Esophagus (tissue), 2 donors: ENCODE results near the gene ULK4. TPM values are rescaled to one million over a fixed set of nuclear protein-coding genes. Genes with fewer than 3 reads are reported as not detected.

Experiments
- H3K27ac ChIP-seq, 2 donors: one replicate each; pipeline ENCODE4 v1.5.1; 2013; ENCODE audit warnings: low read depth in 2 of 2, mild to moderate bottlenecking in 2 of 2, inconsistent platforms in 1 of 2, low read length in 1 of 2, moderate library complexity in 1 of 2
- H3K27me3 ChIP-seq, 2 donors: one replicate each; pipeline ENCODE4 v1.6.1; 2013; ENCODE audit warnings: low read length in 2 of 2, control low read depth in 1 of 2, mild to moderate bottlenecking in 1 of 2; ENCODE audit not compliant: insufficient read depth in 2 of 2, control insufficient read depth in 1 of 2
- H3K36me3 ChIP-seq, 2 donors: one replicate each; pipeline ENCODE4 v1.6.1; 2013; ENCODE audit warnings: low read length in 1 of 2; ENCODE audit not compliant: control insufficient read depth in 2 of 2, insufficient read depth in 2 of 2
- H3K4me1 ChIP-seq, 2 donors: one replicate each; pipeline ENCODE4 v1.6.1; 2013; ENCODE audit warnings: low read length in 1 of 2; ENCODE audit not compliant: control insufficient read depth in 2 of 2, insufficient read depth in 2 of 2
- H3K4me3 ChIP-seq, 2 donors: one replicate each; pipeline ENCODE4 v1.5.1; 2013; ENCODE audit warnings: low read length in 2 of 2, mild to moderate bottlenecking in 2 of 2, low read depth in 1 of 2, moderate library complexity in 1 of 2
- H3K9me3 ChIP-seq, 2 donors: one replicate each; pipeline ENCODE4 v1.6.1; 2013; ENCODE audit warnings: mild to moderate bottlenecking in 2 of 2, low read depth in 1 of 2, low read length in 1 of 2, moderate library complexity in 1 of 2; ENCODE audit not compliant: control insufficient read depth in 2 of 2, insufficient read depth in 1 of 2
- WGBS, 2 donors: extraction: QIAGEN DNeasy Blood & Tissue Kit; methylation state at CpG; one replicate each; pipeline ENCODE4 v1.1.7; 2013; 5-methylcytosine and 5-hydroxymethylcytosine counted together
- polyA plus RNA-seq, 2 donors: library from polyadenylated mRNA; stranded (reverse); fragments of 200-250 nt; gene quantifications; one replicate each; pipeline ENCODE4 v1.2.3, GENCODE V29; 2013
- donor health status: healthy with polysubstance abuse.
- donor health status: Bipolar disorder and iron deficiency.

The ULK4 gene
- polyA plus RNA-seq, 2 donors, result 1.1 to 1.3 TPM

DNA sequence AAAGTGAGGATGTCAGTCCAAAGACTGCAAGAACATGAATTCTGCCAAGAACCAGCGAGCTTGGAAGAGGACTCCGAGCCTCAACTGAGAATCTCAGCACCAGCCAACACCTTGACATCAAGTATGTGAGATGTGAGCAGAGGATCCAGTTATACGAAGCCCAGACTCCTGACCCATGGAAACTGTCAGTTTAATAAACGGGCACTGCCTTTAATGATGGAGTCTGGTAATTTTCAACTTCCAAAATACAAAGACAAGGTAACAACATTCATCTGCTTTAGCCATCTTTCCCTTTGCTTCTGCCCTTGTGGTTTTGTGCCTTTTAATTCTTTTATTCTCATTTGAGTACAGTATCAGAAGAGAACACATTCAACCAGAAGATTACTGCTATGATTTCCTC lies 211.9 kb downstream of the ULK4 start:
- Histone ChIP-seq H3K4me1 (no peaks in the 10 kb centered on the region), H3K27me3 (no peaks in the 10 kb centered on the region), H3K36me3 (no peaks in the 10 kb centered on the region), H3K4me3 (no peak overlapping the region), H3K9me3 (peaks cover 0 to 2% of the 10 kb centered on the region in 2 donors), H3K27ac (no peak overlapping the region)
- 90 to 93% methylated on average over 4 of the region's 4 CpGs for WGBS, 2 donors

DNA sequence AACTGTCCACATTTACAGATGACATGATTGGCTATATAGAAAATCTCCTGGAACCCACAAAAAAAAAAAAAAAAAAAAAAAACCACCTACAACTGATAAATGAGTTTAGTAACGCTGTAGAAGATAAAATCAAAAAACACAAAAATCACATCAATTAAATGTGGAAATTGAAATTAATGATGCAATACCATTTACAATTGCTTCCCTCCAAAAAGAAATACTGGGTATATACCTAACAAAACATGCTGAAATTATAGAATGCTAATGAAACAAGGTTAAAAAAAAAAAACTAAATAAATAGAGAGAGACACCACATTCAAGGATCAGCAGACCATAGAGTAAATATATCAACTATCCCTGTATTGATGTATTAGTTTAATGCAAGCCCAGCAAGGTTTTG lies 215.7 kb downstream of the ULK4 start:
- H3K4me1 ChIP-seq, result no peaks in the 10 kb centered on the region
- no peak overlapping the region for H3K27ac ChIP-seq
- no peaks in the 10 kb centered on the region for H3K36me3 ChIP-seq
- WGBS, 2 donors, result 89 to 96% methylated on average over 1 of the region's 1 CpG
- no peak overlapping the region for H3K4me3 ChIP-seq
- H3K9me3 ChIP-seq, result no peaks in the 10 kb centered on the region
- H3K27me3 ChIP-seq, result no peaks in the 10 kb centered on the region

GRCh38 chr3:41742121-41742520 lies 219.8 kb downstream of the ULK4 start:
- no peak overlapping the region for H3K27ac ChIP-seq
- H3K4me3 ChIP-seq, result no peak overlapping the region
- H3K27me3 ChIP-seq, result no peaks in the 10 kb centered on the region
- no peaks in the 10 kb centered on the region for H3K4me1 ChIP-seq
- no peaks in the 10 kb centered on the region for H3K36me3 ChIP-seq
- H3K9me3 ChIP-seq, result no peaks in the 10 kb centered on the region

- 95 to 96% methylated on average over 3 of the region's 3 CpGs for WGBS, 2 donors
- Histone ChIP-seq H3K27ac (no peak overlapping the region), H3K9me3 (no peaks in the 10 kb centered on the region), H3K27me3 (no peaks in the 10 kb centered on the region), H3K4me1 (no peaks in the 10 kb centered on the region), H3K36me3 (no peaks in the 10 kb centered on the region), H3K4me3 (no peak overlapping the region)
Measured at GRCh38 chr3:41740374-41740886, 221.5 kb downstream of the ULK4 start.

GRCh38 chr3:41726891-41727290 lies 235.0 kb downstream of the ULK4 start:
- no peaks in the 10 kb centered on the region for H3K9me3 ChIP-seq
- no peak overlapping the region for H3K27ac ChIP-seq
- no peaks in the 10 kb centered on the region for H3K36me3 ChIP-seq
- H3K4me3 ChIP-seq, result no peak overlapping the region
- H3K4me1 ChIP-seq, result no peaks in the 10 kb centered on the region
- H3K27me3 ChIP-seq, result no peaks in the 10 kb centered on the region
- 96 to 100% methylated on average over 3 of the region's 3 CpGs for WGBS, 2 donors

- H3K27ac ChIP-seq, result no peak overlapping the region
- 80 to 84% methylated on average over 6 of the region's 6 CpGs for WGBS, 2 donors
- no peak overlapping the region for H3K4me3 ChIP-seq
- H3K4me1 ChIP-seq, result no peaks in the 10 kb centered on the region
- no peaks in the 10 kb centered on the region for H3K27me3 ChIP-seq
- H3K9me3 ChIP-seq, result no peaks in the 10 kb centered on the region
- H3K36me3 ChIP-seq, result no peaks in the 10 kb centered on the region
Measured at GRCh38 chr3:41717641-41718040, 244.3 kb downstream of the ULK4 start.

GRCh38 chr3:41716471-41716870 lies 245.4 kb downstream of the ULK4 start:
- no peak overlapping the region for H3K4me3 ChIP-seq
- WGBS, 2 donors, result 88% methylated on average over 1 of the region's 1 CpG
- H3K9me3 ChIP-seq, result no peaks in the 10 kb centered on the region
- no peak overlapping the region for H3K27ac ChIP-seq
- no peaks in the 10 kb centered on the region for H3K27me3 ChIP-seq
- H3K36me3 ChIP-seq, result no peaks in the 10 kb centered on the region
- no peaks in the 10 kb centered on the region for H3K4me1 ChIP-seq

- 94 to 97% methylated on average over 3 of the region's 3 CpGs for WGBS, 2 donors
- H3K36me3 ChIP-seq, result no peaks in the 10 kb centered on the region
- H3K27ac ChIP-seq, result no peak overlapping the region
- no peaks in the 10 kb centered on the region for H3K9me3 ChIP-seq
- H3K27me3 ChIP-seq, result no peaks in the 10 kb centered on the region
- no peak overlapping the region for H3K4me3 ChIP-seq
- no peaks in the 10 kb centered on the region for H3K4me1 ChIP-seq
Measured at GRCh38 chr3:41715376-41715775, 246.5 kb downstream of the ULK4 start.

DNA sequence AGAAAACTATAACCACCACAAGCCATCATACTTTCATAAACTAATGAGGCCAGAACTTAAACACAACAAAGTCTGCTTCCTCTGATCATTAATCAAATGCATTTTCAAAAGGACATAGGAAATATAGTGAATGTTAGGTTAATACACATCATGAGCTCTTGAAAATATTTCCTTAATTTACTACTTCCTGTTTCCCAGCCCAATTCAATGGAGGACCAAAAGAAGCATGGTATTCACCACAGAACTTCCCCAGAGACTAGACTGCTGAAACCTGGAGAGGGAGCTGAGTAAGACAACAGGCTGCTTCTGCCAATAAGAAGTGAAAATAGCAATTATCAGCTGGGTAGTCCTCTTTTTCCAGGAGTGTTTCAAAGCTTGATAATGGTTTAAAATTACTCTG lies 250.3 kb downstream of the ULK4 start:
- Histone ChIP-seq H3K27ac (no peak overlapping the region), H3K4me1 (no peaks in the 10 kb centered on the region), H3K36me3 (no peaks in the 10 kb centered on the region), H3K27me3 (no peaks in the 10 kb centered on the region), H3K4me3 (no peak overlapping the region), H3K9me3 (no peaks in the 10 kb centered on the region)

DNA sequence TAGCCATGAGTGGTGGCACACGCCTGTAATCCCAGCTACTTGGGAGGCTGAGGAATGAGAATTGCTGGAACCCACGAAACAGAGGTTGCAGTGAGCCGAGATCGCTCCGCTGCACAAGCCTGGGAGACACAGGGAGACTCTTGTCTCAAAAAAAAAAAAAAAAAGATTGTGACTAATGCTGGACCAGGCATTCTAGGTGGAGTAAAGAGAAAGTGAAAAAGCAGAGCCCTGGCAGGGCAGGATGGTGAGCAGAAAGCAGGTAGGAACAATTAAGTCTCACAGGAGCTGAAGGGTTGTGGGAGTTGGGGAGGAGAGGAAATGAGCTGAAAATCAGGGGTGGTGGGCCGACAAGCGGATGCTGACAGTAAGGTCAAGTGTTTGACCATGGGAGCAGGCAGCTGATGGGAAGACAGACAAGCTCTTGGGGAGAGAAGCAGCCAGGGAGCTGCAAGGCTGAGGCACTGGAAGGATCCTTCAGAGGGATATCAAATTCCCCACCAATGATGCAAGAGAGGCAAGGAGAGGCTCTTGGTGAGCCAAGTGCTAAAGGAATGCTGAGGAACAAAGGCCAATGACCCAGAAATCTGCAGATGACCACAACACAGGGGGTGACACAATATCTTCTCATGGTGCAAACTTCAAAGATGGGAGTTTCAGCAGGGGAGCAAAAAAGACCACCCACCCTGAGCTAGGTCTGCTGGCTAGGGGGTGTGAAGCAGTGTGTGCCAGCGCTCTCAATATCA lies 251.1 kb downstream of the ULK4 start:
- Histone ChIP-seq H3K4me3 (no peak overlapping the region), H3K27ac (no peak overlapping the region), H3K9me3 (no peaks in the 10 kb centered on the region), H3K36me3 (no peaks in the 10 kb centered on the region), H3K4me1 (no peaks in the 10 kb centered on the region), H3K27me3 (no peaks in the 10 kb centered on the region)
- WGBS, 2 donors, result 93 to 95% methylated on average over 8 of the region's 8 CpGs
